ENCODE data around the gene CCDC97.

Gene CCDC97

DNA sequence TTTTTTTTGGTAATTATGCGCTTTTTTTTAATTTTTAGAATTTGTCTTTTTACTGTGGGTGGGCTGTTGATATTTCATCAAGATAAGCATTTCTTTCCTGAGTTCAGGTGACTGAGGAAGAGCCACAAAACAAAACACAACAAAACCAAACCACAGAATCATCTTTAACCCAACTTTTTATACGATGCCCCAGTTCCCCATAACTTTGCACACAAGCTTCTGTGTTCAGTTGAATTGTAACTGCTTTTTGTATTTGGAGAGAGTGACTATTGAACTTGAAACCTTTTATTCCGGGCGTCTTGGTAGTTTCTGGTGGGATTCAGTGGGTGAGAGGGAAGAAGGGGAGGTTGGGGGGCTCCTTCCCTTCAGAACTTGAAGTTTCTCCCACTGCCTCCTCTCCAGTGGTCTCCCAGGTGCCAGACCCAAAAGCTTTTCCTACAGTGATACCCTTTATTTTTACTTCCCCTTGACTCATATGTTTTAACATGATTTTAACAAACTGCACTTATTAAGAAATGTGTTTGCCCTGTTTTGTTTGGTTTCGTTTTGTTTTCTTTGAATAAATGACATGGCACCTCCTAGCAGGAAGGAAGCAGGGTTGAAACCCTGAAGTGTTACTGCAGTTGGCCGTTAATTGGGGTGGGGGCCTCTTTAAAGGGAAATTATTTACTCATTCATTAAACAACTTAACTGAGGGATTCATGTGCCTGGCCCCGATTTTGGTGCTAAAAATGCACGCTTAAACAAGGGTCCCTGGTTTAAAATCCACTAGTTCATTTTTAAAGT lies 2.7 kb upstream of the CCDC97 start:
- ChIA-PET CTCF (interaction anchor here (0.6 to 5.3 kb wide), 18 partner anchors 12 to 671 kb away, joined by 3 to 120 read pairs (median 6); partner anchors contain the start of gene HNRNPUL1), POLR2A (interaction anchor here (0.5 to 2.5 kb wide), 2 partner anchors 57 to 103 kb away, joined by 6 to 11 read pairs; partner anchors contain the start of gene B9D2)
- Histone ChIP-seq H3K4me1 (ENCODE audit: control insufficient read depth, insufficient read depth, low read length) (peaks cover 20% of the 10 kb centered on the region), H3K4me3 (ENCODE audit: low read depth, low read length) (no peak overlapping the region), H3K27ac (ENCODE audit: extremely low read depth, low read depth, low read length) (peak overlapping the region; percentile 98; the same call in 1 of the 2 replicates), H3K36me3 (ENCODE audit: control insufficient read depth in 2 of 2, insufficient read depth in 1 of 2, low read length in 2 of 2) (peaks cover 61 to 66% of the 10 kb centered on the region in 2 experiments), H3K9me3 (ENCODE audit: control insufficient read depth, insufficient read depth, low read depth, low read length) (no peaks in the 10 kb centered on the region)
- TF ChIP-seq, protein P1, sequence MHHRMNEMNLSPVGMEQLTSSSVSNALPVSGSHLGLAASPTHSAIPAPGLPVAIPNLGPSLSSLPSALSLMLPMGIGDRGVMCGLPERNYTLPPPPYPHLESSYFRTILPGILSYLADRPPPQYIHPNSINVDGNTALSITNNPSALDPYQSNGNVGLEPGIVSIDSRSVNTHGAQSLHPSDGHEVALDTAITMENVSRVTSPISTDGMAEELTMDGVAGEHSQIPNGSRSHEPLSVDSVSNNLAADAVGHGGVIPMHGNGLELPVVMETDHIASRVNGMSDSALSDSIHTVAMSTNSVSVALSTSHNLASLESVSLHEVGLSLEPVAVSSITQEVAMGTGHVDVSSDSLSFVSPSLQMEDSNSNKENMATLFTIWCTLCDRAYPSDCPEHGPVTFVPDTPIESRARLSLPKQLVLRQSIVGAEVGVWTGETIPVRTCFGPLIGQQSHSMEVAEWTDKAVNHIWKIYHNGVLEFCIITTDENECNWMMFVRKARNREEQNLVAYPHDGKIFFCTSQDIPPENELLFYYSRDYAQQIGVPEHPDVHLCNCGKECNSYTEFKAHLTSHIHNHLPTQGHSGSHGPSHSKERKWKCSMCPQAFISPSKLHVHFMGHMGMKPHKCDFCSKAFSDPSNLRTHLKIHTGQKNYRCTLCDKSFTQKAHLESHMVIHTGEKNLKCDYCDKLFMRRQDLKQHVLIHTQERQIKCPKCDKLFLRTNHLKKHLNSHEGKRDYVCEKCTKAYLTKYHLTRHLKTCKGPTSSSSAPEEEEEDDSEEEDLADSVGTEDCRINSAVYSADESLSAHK (tag by site-specific recombination; IDR thresholded peaks at IDR 0.05): peak; percentile 91
- TF ChIP-seq, protein P2, sequence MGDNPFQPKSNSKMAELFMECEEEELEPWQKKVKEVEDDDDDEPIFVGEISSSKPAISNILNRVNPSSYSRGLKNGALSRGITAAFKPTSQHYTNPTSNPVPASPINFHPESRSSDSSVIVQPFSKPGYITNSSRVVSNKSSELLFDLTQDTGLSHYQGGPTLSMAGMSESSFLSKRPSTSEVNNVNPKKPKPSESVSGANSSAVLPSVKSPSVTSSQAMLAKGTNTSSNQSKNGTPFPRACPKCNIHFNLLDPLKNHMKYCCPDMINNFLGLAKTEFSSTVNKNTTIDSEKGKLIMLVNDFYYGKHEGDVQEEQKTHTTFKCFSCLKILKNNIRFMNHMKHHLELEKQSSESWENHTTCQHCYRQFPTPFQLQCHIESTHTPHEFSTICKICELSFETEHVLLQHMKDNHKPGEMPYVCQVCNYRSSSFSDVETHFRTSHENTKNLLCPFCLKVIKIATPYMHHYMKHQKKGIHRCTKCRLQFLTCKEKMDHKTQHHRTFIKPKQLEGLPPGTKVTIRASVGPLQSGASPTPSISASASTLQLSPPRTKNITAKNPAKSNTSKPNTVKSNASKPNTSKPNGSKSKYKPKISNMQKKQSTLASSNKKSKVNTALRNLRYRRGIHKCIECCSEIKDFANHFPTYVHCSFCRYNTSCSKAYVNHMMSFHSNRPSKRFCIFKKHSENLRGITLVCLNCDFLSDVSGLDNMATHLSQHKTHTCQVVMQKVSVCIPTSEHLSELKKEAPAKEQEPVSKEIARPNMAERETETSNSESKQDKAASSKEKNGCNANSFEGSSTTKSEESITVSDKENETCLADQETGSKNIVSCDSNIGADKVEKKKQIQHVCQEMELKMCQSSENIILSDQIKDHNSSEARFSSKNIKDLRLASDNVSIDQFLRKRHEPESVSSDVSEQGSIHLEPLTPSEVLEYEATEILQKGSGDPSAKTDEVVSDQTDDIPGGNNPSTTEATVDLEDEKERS (tag by site-specific recombination; IDR thresholded peaks at IDR 0.05): no peak

- Histone ChIP-seq H3K4me3 (ENCODE audit: low read depth, low read length) (no peak overlapping the region), H3K4me1 (ENCODE audit: control insufficient read depth, insufficient read depth, low read length) (peaks cover 20% of the 10 kb centered on the region), H3K9me3 (ENCODE audit: control insufficient read depth, insufficient read depth, low read depth, low read length) (no peaks in the 10 kb centered on the region), H3K27ac (ENCODE audit: extremely low read depth, low read depth, low read length) (peak overlapping the region; percentile 98), H3K36me3 (ENCODE audit: control insufficient read depth in 2 of 2, insufficient read depth in 1 of 2, low read length in 2 of 2) (peaks cover 61 to 66% of the 10 kb centered on the region in 2 experiments)
- TF ChIP-seq ZNF596 (tag by site-specific recombination; IDR thresholded peaks at IDR 0.05): 0 out of 2 replicates have a peak, but pooled peaks have one; percentile 34
- peak; percentile 16; the same call in 1 of the 2 replicates for TF ChIP-seq ZIC2 (tag by site-specific recombination; IDR thresholded peaks at IDR 0.05)
- TF ChIP-seq ZNF239 (tag by site-specific recombination; IDR thresholded peaks at IDR 0.05): 0 out of 2 replicates have a peak, but pooled peaks have one; percentile 12
- no peak for TF ChIP-seq ZNF488 (tag by site-specific recombination; IDR thresholded peaks at IDR 0.05)
- peak; percentile 43; the same call in 1 of the 2 replicates for TF ChIP-seq GLIS2 (tag by site-specific recombination; IDR thresholded peaks at IDR 0.05)
- no peak for TF ChIP-seq ZNF513 (tag by site-specific recombination; IDR thresholded peaks at IDR 0.05)
- TF ChIP-seq ZNF629 (tag by site-specific recombination; IDR thresholded peaks at IDR 0.05): no peak
- TF ChIP-seq ZNF366 (tag by site-specific recombination; conservative IDR thresholded peaks at IDR 0.05): 0 out of 2 replicates have a peak, but pooled peaks have one; percentile 40
- POLR2A ChIA-PET: interaction anchor here (1.2 to 2.5 kb wide), 6 partner anchors 17 to 106 kb away, joined by 3 to 17 read pairs (median 7); partner anchors contain the start of genes B9D2 and HNRNPUL1
- CTCF ChIA-PET: interaction anchor here (0.6 to 5.3 kb wide), 33 partner anchors 12 to 1759 kb away, joined by 3 to 120 read pairs (median 5); partner anchors contain the start of genes B9D2 and HNRNPUL1
These were observed 2.0 kb upstream of the CCDC97 start for GRCh38 chr19:41307954-41308449.
